GM12891 (cell line): ENCODE data around the gene GUCY1B1.

Experiments used
- DNase-seq: peaks from one replicate; pipeline ENCODE4 v3.0.0; 2011; ENCODE audit warnings: low spot score; ENCODE audit not compliant: insufficient read length
- FAIRE-seq: peaks from 2 replicates; lab custom pipeline; 2011; peaks lifted over from hg19 to GRCh38; lab: Jason Lieb, UNC
- PAX5 ChIP-seq: IDR thresholded peaks from 2 replicates; pipeline ENCODE4 v1.6.1; 2011; ENCODE audit warnings: low read length, moderate library complexity, mild to moderate bottlenecking; ENCODE audit not compliant: insufficient read depth, severe bottlenecking
- POLR2A ChIP-seq: IDR thresholded peaks from 2 replicates; pipeline ENCODE4 v1.6.1; 2011; ENCODE audit warnings: low read depth, low read length, control low read depth
- POLR2AphosphoS5 ChIP-seq: IDR thresholded peaks from 2 replicates; pipeline ENCODE4 v1.6.1; 2011; ENCODE audit warnings: low read depth, low read length, control low read depth
- POU2F2 ChIP-seq: IDR thresholded peaks from 2 replicates; pipeline ENCODE4 v1.6.1; 2011; ENCODE audit warnings: low read depth, mild to moderate bottlenecking, control low read depth, low read length, moderate library complexity
- SPI1 ChIP-seq: IDR thresholded peaks from 2 replicates; pipeline ENCODE4 v1.6.1; 2011; ENCODE audit warnings: low read depth, low read length, control low read depth
- TAF1 ChIP-seq: IDR thresholded peaks from 2 replicates; pipeline ENCODE4 v1.6.1; 2011; ENCODE audit warnings: low read depth, low read length, control low read depth

The GUCY1B1 gene

DNA sequence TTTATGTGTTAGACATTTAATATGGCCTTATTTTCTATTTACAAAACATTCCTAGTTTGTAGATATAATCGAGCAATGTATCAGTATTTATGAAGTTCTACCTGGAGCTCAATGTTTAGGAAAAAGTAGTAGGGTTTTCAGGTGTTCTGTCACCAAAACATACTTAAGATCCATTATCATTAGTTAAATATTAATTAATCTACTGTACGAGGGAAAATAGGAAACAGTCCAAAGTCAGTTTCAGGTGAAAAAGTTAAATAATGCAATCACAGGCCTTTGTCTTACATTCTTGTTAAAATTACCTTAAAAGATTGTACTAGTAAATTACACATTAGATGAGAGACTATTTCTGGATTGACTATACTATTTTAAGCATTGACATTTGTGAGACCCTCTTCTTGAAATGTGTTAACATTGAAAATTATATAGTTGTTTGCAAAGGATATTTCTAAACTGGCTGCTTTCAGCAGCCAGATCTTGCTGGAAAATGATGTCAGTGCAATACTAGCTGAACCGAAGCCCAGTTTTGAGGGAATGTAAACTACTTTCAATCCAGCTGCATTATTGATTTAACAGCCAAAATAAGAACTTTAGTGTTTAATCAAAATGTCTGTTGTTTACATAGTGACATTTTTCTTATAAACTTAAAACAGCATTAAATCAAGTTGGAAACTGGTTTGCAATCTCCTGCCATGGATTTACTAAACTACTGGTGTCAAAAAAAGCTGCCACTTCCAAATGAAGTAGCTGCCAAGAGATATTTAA, 19.3 kb downstream of the GUCY1B1 start:
- DNase-seq (no peak), FAIRE-seq (no peak)

GRCh38 chr4:155780775-155781174, 22.0 kb downstream of the GUCY1B1 start:
- TF ChIP-seq POLR2AphosphoS5 = no peak
- TF ChIP-seq PAX5 = no peak
- no peak for TF ChIP-seq TAF1
- TF ChIP-seq SPI1 = no peak
- no peak for TF ChIP-seq POLR2A
- TF ChIP-seq POU2F2 = no peak
- DNase-seq = no peak
- no peak for FAIRE-seq

More for the DNA sequence above, 19.3 kb downstream of the GUCY1B1 start:
- no peak for TF ChIP-seq SPI1
- no peak for TF ChIP-seq TAF1
- no peak for TF ChIP-seq POLR2A
- TF ChIP-seq POU2F2 = no peak
- TF ChIP-seq PAX5 = no peak
- no peak for TF ChIP-seq POLR2AphosphoS5

DNA sequence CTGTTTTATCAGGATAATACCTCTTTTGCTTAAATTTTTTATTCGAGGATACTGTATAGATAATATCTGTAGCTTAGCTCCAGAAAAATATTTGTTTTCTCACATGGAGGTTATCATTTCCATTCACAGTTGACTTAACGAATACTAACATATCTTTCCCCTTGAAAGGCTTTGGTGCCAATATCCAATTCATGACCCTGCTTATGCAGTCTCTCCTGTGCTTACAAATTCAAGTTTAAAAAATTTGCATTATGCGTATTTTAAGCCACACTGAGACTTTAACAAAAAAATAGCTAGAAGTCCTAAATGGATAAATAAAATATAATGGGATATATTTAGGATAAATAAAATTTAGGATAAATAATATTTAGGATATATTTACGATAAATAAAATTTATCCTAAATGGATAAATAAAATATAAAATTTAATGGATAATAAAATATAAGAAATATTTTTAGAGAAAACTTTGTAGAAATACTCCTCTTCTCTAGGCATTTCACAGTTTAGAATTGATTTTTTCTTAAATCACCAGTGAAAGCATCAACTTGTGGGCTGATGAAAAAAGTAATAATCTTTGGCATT, 22.5 kb downstream of the GUCY1B1 start:
- FAIRE-seq (no peak), DNase-seq (no peak)
- TF ChIP-seq TAF1 (no peak), POU2F2 (no peak), POLR2A (no peak), POLR2AphosphoS5 (no peak), SPI1 (no peak), PAX5 (no peak)

DNA sequence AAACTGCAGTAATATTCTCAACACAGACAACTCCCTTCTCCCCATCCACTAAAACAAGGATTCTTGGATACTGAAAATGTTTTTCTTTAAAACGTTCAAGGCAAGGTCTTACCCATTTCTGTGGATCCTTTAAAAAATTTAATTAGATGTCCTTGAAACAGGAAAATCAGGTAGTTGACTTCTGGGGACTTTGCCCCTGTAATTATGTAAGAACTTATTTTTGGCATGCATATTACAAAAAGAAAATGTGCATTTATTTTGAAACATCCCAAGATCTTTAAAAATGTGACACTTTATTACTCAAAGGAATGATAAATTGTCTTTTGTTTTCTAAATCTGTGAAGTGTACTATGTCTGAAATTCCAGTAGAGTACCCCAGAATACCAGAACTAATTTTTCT, 25.8 kb downstream of the GUCY1B1 start:
- no peak for DNase-seq
- no peak for TF ChIP-seq POLR2AphosphoS5
- no peak for TF ChIP-seq PAX5
- no peak for TF ChIP-seq TAF1
- no peak for FAIRE-seq

GRCh38 chr4:155785828-155786227, 27.0 kb downstream of the GUCY1B1 start:
- TF ChIP-seq POLR2A = no peak
- TF ChIP-seq POU2F2 = no peak
- no peak for TF ChIP-seq TAF1
- no peak for TF ChIP-seq PAX5
- no peak for TF ChIP-seq POLR2AphosphoS5
- no peak for TF ChIP-seq SPI1
- no peak for FAIRE-seq
- DNase-seq = no peak

DNA sequence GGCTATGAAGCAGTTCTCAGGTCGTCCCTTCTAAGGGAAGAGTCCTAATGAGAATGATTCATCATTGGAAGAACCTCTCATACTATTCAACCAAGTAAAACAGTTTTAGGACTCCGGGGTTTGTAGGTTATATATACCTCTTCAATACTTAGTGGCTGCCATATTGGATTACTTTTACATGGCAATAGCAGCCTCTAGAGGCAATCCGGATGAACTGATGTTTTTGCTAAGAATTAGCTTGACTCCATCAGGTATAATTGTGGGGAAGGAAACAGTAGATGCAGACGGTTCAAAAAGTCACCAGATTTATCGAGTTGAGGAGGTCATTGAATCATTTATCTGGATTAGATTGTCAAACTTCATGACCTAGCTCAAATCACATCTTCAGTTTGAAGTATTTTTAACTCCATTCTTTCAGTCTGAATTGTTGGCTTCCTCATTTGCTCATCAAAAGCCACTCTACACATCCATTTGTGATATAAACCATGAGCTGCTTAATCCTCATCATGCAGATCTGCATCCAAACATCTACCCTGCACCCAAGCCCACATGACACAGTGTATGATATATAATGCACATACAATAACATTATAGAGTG, 28.4 kb downstream of the GUCY1B1 start:
- DNase-seq (no peak), FAIRE-seq (peak; percentile 72)
- TF ChIP-seq POLR2AphosphoS5 (no peak), POLR2A (no peak), PAX5 (no peak), SPI1 (no peak), TAF1 (no peak), POU2F2 (no peak)

- no peak for FAIRE-seq
- TF ChIP-seq POLR2A (no peak), POLR2AphosphoS5 (no peak), POU2F2 (no peak), SPI1 (no peak), TAF1 (no peak), PAX5 (no peak)
- DNase-seq = no peak
Observed at GRCh38 chr4:155789391-155789790, 30.6 kb downstream of the GUCY1B1 start.

DNA sequence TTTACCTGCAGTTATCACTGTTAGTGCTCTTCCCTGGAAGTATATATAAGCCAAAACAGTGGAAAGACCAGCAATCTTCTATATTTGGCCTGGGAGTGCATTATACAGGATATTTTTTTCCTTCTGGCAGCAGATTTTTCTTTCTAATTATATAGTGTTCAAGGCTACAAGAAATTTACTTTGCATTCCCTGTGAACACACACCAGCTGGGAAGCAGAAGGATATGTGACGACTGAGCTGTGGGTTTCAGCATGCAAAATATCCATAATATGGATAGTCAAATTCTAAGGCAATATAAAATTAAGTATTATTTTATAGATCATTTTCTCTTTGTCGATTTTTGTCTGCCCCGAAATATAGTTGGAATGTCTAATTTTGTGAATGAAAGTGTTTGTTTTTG, 31.2 kb downstream of the GUCY1B1 start:
- no peak for DNase-seq
- FAIRE-seq = no peak
- TF ChIP-seq POLR2A = no peak
- TF ChIP-seq POU2F2 = no peak
- TF ChIP-seq POLR2AphosphoS5 = no peak
- TF ChIP-seq TAF1 = no peak
- no peak for TF ChIP-seq SPI1
- no peak for TF ChIP-seq PAX5

- no peak for FAIRE-seq
- no peak for DNase-seq
- TF ChIP-seq POLR2AphosphoS5 (no peak), SPI1 (no peak), POLR2A (no peak), PAX5 (no peak), TAF1 (no peak), POU2F2 (no peak)
Observed at GRCh38 chr4:155794589-155795236, 35.9 kb downstream of the GUCY1B1 start.
